SK-N-SH (cell line): ENCODE data around the gene GALNT1.

Experiments used
- CHD2 ChIP-seq: fragments of 150-350 bp; IDR thresholded peaks from 2 replicates; pipeline ENCODE4 v1.6.1; 2018; ENCODE audit warnings: low read length; ENCODE audit not compliant: partially characterized antibody
- EP300 ChIP-seq, 2 experiments: IDR thresholded peaks; 2 replicates each; pipeline versions ENCODE4 v1.4.0 to v1.6.1; 2012; ENCODE audit warnings: borderline replicate concordance in 1 of 2, low read depth in 1 of 2, low read length in 1 of 2
- EZH2phosphoT487 ChIP-seq: fragments of 200-600 bp; sonication (generic); IDR thresholded peaks from 2 replicates; pipeline ENCODE4 v1.6.1; 2017; ENCODE audit warnings: low read depth, mixed run types, mild to moderate bottlenecking, antibody characterized with exemption, moderate library complexity, borderline replicate concordance
- FOXJ3 ChIP-seq: sonication (generic); formaldehyde crosslinking; IDR thresholded peaks from 2 replicates; pipeline ENCODE4 v1.5.1; 2020; ENCODE audit warnings: mild to moderate bottlenecking, missing genetic modification reagents
- MAX ChIP-seq: IDR thresholded peaks from 2 replicates; pipeline ENCODE4 v1.4.0; 2012; ENCODE audit warnings: low read depth
- NFIC ChIP-seq: IDR thresholded peaks from 2 replicates; pipeline ENCODE4 v1.4.0; 2012; ENCODE audit warnings: borderline replicate concordance
- POLR2AphosphoS5 ChIP-seq: IDR thresholded peaks from 2 replicates; pipeline ENCODE4 v1.6.1; 2012; ENCODE audit warnings: low read depth, low read length
- RAD21 ChIP-seq: IDR thresholded peaks from 2 replicates; pipeline ENCODE4 v1.6.1; 2012; ENCODE audit warnings: mild to moderate bottlenecking, low read length
- REST ChIP-seq: IDR thresholded peaks from 2 replicates; pipeline ENCODE4 v1.6.1; 2012; ENCODE audit warnings: mild to moderate bottlenecking, low read depth, low read length, moderate library complexity
- SIN3A ChIP-seq: IDR thresholded peaks from 2 replicates; pipeline ENCODE4 v1.6.1; 2012; ENCODE audit warnings: low read depth, mild to moderate bottlenecking, low read length, moderate library complexity, borderline replicate concordance
- TAF1 ChIP-seq: IDR thresholded peaks from 2 replicates; pipeline ENCODE4 v1.6.1; 2012; ENCODE audit warnings: low read depth, mild to moderate bottlenecking, low read length, moderate library complexity, borderline replicate concordance
- YY1 ChIP-seq: IDR thresholded peaks from 2 replicates; pipeline ENCODE4 v1.4.0; 2012; ENCODE audit warnings: low read depth, mild to moderate bottlenecking
- TF ChIP-seq, protein P1 (sequence below): fragments of 200-600 bp; sonication (generic); IDR thresholded peaks from 2 replicates; pipeline ENCODE4 v1.6.1; 2017; ENCODE audit warnings: antibody characterized with exemption, mild to moderate bottlenecking, moderate library complexity

DNA sequence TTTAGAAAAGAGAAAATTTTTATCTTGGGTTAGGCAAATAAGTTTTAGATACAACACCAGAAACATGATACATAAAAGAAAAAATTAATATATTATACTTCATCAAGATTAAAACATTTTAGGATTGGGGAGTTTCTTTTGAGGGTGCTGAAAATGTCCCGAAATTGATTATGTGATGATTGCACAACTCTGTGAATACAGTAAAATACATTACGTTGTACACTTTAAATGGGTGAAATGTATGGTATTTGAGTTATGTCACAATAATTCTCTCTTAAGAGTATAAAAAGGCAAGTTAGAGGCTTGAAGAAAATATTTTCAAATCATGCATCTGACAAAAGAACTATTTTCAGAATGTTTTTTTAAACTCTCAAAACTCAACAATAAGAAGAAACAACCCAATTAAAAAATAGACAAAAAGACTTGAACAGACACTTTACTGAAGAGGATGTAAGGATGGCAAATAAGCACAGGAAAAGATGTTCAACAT is 47.6 kb upstream of the GALNT1 start:
- TF ChIP-seq CHD2 (no peak), TAF1 (no peak), EP300 (IDR thresholded peaks at IDR 0.05; ENCODE audit: borderline replicate concordance in 1 of 2, low read depth in 1 of 2, low read length in 1 of 2) (no peak), RAD21 (no peak), SIN3A (no peak), MAX (no peak), POLR2AphosphoS5 (no peak), NFIC (no peak), EZH2phosphoT487 (no peak), FOXJ3 (CRISPR knock-in tag) (no peak), REST (no peak), YY1 (no peak)
- TF ChIP-seq, protein P1, sequence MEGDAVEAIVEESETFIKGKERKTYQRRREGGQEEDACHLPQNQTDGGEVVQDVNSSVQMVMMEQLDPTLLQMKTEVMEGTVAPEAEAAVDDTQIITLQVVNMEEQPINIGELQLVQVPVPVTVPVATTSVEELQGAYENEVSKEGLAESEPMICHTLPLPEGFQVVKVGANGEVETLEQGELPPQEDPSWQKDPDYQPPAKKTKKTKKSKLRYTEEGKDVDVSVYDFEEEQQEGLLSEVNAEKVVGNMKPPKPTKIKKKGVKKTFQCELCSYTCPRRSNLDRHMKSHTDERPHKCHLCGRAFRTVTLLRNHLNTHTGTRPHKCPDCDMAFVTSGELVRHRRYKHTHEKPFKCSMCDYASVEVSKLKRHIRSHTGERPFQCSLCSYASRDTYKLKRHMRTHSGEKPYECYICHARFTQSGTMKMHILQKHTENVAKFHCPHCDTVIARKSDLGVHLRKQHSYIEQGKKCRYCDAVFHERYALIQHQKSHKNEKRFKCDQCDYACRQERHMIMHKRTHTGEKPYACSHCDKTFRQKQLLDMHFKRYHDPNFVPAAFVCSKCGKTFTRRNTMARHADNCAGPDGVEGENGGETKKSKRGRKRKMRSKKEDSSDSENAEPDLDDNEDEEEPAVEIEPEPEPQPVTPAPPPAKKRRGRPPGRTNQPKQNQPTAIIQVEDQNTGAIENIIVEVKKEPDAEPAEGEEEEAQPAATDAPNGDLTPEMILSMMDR: no peak
